ENCODE measurements around the gene SLC44A5.

GRCh38 chr1:75310067-75310466, 300.8 kb downstream of the SLC44A5 start:
- TF ChIP-seq CTCF (conservative IDR thresholded peaks at IDR 0.05; ENCODE audit: low read depth, low read length) = no peak
- TF ChIP-seq EZH2 (IDR thresholded peaks at IDR 0.05; ENCODE audit: borderline replicate concordance, low read depth, low read length, poor library complexity, severe bottlenecking) = no peak
